Chondrocyte (in vitro differentiated cells): ENCODE results near the gene KCNK3. TPM values are rescaled to one million over a fixed set of nuclear protein-coding genes. Genes with fewer than 3 reads are reported as not detected.
"Not testable (repeated sequence)": the region's sequence is repeated elsewhere in the genome, so short reads cannot be mapped to it uniquely, and the experiment has no call there.

Experiments used
- DNase-seq: peaks from one replicate; pipeline ENCODE4 v3.0.0; 2021; ENCODE audit warnings: mixed read lengths, low spot score
- H3K27ac Mint-ChIP-seq: one replicate; pipeline ENCODE4 v1.8.0; 2021; ENCODE audit warnings: mild to moderate bottlenecking, moderate library complexity, mixed read lengths; ENCODE audit not compliant: unreplicated experiment
- H3K27me3 Mint-ChIP-seq: 2 replicates; pipeline ENCODE4 v1.8.0; 2021; ENCODE audit warnings: low read depth, mixed read lengths
- H3K36me3 Mint-ChIP-seq: 2 replicates; pipeline ENCODE4 v1.8.0; 2021; ENCODE audit warnings: low read depth, mixed read lengths
- H3K4me1 Mint-ChIP-seq: 2 replicates; pipeline ENCODE4 v1.8.0; 2021; ENCODE audit warnings: low read depth, mild to moderate bottlenecking, mixed read lengths
- H3K4me3 Mint-ChIP-seq: one replicate; pipeline ENCODE4 v1.8.0; 2021; ENCODE audit warnings: mild to moderate bottlenecking, moderate library complexity, mixed read lengths; ENCODE audit not compliant: unreplicated experiment
- H3K9me3 Mint-ChIP-seq: 2 replicates; pipeline ENCODE4 v1.8.0; 2021; ENCODE audit warnings: low read depth, mixed read lengths
- CTCF ChIP-seq: fragments of 200-600 bp; sonication (generic); IDR thresholded peaks from 2 replicates; pipeline ENCODE4 v1.5.0; 2021; ENCODE audit warnings: antibody characterized with exemption, mild to moderate bottlenecking, moderate library complexity
- total RNA-seq: library from RNA; stranded (reverse); gene quantifications from 3 replicates; pipeline ENCODE4 v1.2.1, GENCODE V29; 2021

KCNK3 gene
- total RNA-seq, 1 donor from 2014 or later: 2.9 TPM

- DNase-seq: no peak
Measured at GRCh38 chr2:26651470-26651771, 41.1 kb upstream of the KCNK3 start.

GRCh38 chr2:26651799-26652198 is 40.7 kb upstream of the KCNK3 start:
- Mint-ChIP-seq H3K4me1 (peaks cover 11% of the 10 kb centered on the region), H3K27ac (no peak overlapping the region), H3K27me3 (peaks cover 18% of the 10 kb centered on the region), H3K9me3 (no peaks in the 10 kb centered on the region), H3K4me3 (no peak overlapping the region), H3K36me3 (no peaks in the 10 kb centered on the region)
- DNase-seq: peak; percentile 19
- no peak for TF ChIP-seq CTCF

More at GRCh38 chr2:26651470-26651771, 41.1 kb upstream of the KCNK3 start:
- Mint-ChIP-seq H3K27me3 (peaks cover 18% of the 10 kb centered on the region), H3K4me1 (peaks cover 14% of the 10 kb centered on the region), H3K9me3 (no peaks in the 10 kb centered on the region), H3K4me3 (no peak overlapping the region), H3K27ac (no peak overlapping the region), H3K36me3 (no peaks in the 10 kb centered on the region)
- TF ChIP-seq CTCF: no peak

- Mint-ChIP-seq H3K36me3 (no peaks in the 10 kb centered on the region), H3K4me1 (peaks cover 8% of the 10 kb centered on the region), H3K27ac (no peak overlapping the region), H3K9me3 (no peaks in the 10 kb centered on the region), H3K4me3 (no peak overlapping the region), H3K27me3 (peaks cover 16% of the 10 kb centered on the region)
- peak; percentile 50 for DNase-seq
- TF ChIP-seq CTCF: no peak
Measured at GRCh38 chr2:26652361-26653041, 40.0 kb upstream of the KCNK3 start.

- H3K4me3 Mint-ChIP-seq: no peak overlapping the region
- no peaks in the 10 kb centered on the region for H3K36me3 Mint-ChIP-seq
- TF ChIP-seq CTCF: no peak
- peak; percentile 60 for DNase-seq
- peaks cover 8% of the 10 kb centered on the region for H3K4me1 Mint-ChIP-seq
- H3K27me3 Mint-ChIP-seq: peaks cover 16% of the 10 kb centered on the region
- no peaks in the 10 kb centered on the region for H3K9me3 Mint-ChIP-seq
- H3K27ac Mint-ChIP-seq: no peak overlapping the region
Measured at GRCh38 chr2:26653207-26654060, 39.1 kb upstream of the KCNK3 start.

GRCh38 chr2:26654061-26654340 is 38.5 kb upstream of the KCNK3 start:
- Mint-ChIP-seq H3K27ac (no peak overlapping the region), H3K27me3 (peaks cover 16% of the 10 kb centered on the region)
- DNase-seq: no peak

GRCh38 chr2:26655120-26655519 is 37.4 kb upstream of the KCNK3 start:
- not testable (repeated sequence) for H3K36me3 Mint-ChIP-seq, DNase-seq, H3K9me3 Mint-ChIP-seq, H3K4me3 Mint-ChIP-seq, H3K27ac Mint-ChIP-seq, H3K4me1 Mint-ChIP-seq
- H3K27me3 Mint-ChIP-seq: peaks cover 11% of the 10 kb centered on the region

More at GRCh38 chr2:26654061-26654340, 38.5 kb upstream of the KCNK3 start:
- Mint-ChIP-seq H3K9me3 (no peaks in the 10 kb centered on the region), H3K4me1 (peaks cover 8% of the 10 kb centered on the region), H3K36me3 (no peaks in the 10 kb centered on the region), H3K4me3 (no peak overlapping the region)
- TF ChIP-seq CTCF: no peak
